ENCODE data around the gene GLYR1. TPM values are rescaled to one million over a fixed set of nuclear protein-coding genes. Genes with fewer than 3 reads are reported as not detected.

The GLYR1 gene
- total RNA-seq, 4 donors from 2014 or later, result 57.5 to 168 (median 66.9) TPM

DNA sequence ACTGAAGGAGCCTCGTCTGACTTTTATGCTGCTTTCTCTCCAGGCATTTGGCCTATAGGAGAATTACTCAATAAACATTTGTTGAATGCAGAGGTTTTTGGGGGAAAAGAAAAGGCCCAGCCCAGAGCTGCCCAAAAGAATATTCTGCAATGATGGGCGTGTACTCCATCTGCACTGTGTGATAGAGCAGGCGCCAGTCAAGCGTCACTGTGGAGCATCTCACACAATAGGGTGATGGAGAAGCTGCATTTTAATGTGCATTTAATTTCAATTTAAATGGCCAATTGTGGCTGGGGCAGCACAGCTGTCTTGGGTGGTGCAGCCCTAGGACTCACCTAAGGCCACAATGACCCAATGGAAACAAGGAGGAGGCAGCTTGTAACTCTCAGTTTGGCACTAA, 20.6 kb downstream of the GLYR1 start:
- Histone ChIP-seq H3K4me1 (no peaks in the 10 kb centered on the region), H3K27ac (no peak overlapping the region), H3K36me3 (peaks cover 0 to 100% (median 0%) of the 10 kb centered on the region in 3 donors), H3K4me3 (no peak overlapping the region), H3K9me3 (no peaks in the 10 kb centered on the region), H3K27me3 (no peaks in the 10 kb centered on the region)
- DNase-seq, result no peak
- no peak for TF ChIP-seq POLR2A (IDR thresholded peaks at IDR 0.05)
- TF ChIP-seq, protein P1, sequence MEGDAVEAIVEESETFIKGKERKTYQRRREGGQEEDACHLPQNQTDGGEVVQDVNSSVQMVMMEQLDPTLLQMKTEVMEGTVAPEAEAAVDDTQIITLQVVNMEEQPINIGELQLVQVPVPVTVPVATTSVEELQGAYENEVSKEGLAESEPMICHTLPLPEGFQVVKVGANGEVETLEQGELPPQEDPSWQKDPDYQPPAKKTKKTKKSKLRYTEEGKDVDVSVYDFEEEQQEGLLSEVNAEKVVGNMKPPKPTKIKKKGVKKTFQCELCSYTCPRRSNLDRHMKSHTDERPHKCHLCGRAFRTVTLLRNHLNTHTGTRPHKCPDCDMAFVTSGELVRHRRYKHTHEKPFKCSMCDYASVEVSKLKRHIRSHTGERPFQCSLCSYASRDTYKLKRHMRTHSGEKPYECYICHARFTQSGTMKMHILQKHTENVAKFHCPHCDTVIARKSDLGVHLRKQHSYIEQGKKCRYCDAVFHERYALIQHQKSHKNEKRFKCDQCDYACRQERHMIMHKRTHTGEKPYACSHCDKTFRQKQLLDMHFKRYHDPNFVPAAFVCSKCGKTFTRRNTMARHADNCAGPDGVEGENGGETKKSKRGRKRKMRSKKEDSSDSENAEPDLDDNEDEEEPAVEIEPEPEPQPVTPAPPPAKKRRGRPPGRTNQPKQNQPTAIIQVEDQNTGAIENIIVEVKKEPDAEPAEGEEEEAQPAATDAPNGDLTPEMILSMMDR (IDR thresholded peaks at IDR 0.05), result no peak

DNA sequence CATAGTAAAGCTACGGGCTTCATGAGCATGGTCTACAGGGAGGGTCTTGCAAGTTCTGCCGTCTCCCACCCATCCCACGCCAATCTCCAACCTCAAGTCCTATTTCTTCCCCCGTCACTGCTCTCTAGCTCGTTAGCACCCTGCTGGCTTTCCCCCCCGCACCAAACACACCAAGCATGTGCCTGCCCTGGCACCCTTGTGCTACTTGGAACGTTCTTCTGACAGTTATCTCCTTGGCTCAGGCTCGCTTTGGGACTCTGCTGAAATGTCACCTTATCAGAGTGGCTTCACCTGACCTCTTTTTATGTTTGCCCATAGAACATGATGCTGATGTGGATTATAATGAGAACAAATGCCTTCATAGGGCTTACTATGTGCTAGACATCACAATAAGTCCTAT, 21.9 kb downstream of the GLYR1 start:
- Histone ChIP-seq H3K36me3 (peaks cover 0 to 100% (median 0%) of the 10 kb centered on the region in 3 donors), H3K4me3 (no peak overlapping the region), H3K9me3 (no peaks in the 10 kb centered on the region), H3K4me1 (no peaks in the 10 kb centered on the region), H3K27ac (no peak overlapping the region), H3K27me3 (no peaks in the 10 kb centered on the region)
- TF ChIP-seq, protein P1 (IDR thresholded peaks at IDR 0.05), result no peak
- no peak for TF ChIP-seq POLR2A (IDR thresholded peaks at IDR 0.05)
- DNase-seq, result no peak

DNA sequence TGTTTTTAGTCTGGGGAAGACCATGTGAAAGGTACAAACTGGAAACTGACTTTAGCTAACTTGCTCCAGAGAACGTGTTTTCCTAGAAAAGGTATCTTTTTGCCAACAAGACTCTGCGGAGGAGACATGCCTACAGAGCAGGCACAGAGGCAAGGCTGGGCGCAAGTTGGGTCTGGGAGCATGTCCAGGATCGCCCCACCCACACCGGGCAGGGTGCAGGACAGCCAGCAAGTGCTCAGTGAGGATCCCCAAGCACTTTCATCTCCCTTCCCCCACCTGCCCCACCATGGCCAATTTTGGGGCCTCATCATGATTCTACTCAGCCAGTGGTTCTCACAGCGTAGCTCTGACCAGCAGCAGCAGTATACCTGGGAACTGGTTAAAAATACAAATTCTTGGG, 26.4 kb downstream of the GLYR1 start:
- TF ChIP-seq, protein P1 (IDR thresholded peaks at IDR 0.05), result no peak
- TF ChIP-seq POLR2A (IDR thresholded peaks at IDR 0.05), result no peak
- Histone ChIP-seq H3K9me3 (no peaks in the 10 kb centered on the region), H3K27me3 (no peaks in the 10 kb centered on the region), H3K4me1 (no peaks in the 10 kb centered on the region), H3K4me3 (no peak overlapping the region), H3K27ac (no peak overlapping the region), H3K36me3 (peaks cover 0 to 93% (median 5%) of the 10 kb centered on the region in 3 donors)
- DNase-seq, result no peak

DNA sequence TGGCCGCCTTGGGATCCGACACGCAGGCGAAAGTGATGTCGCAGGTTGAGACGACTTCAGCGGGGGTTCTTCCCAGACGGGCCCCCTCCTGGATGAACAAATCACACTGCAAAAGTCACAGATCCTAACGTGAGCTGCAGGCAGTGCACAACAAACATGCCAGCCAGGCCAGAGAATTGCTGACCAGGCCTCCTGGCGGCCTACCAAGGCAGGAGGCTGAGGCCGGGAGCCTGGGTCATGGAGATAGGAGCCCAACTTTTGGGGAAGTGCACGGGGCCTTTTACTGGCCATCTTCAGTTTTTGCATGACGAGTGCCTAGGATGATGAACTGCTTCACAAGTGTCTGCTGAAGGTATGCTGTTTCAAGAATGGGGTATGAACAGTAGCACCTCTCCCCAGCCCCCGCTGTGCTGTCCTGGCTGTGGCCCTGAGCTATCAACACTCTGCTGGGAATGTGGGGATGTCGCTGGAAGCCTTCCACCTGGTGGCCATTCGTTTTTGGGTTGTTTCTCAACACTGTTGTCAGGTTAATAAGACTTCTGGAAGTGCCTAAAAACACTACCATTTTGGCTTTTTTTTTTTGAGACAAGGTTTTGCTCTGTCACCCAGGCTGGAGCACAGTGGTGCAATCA, 32.4 kb downstream of the GLYR1 start:
- Histone ChIP-seq H3K4me3 (no peak overlapping the region), H3K27ac (peak overlapping the region in 1 of 4 donors; percentile 61), H3K27me3 (no peaks in the 10 kb centered on the region), H3K9me3 (no peaks in the 10 kb centered on the region), H3K4me1 (peaks cover 0 to 4% (median 0%) of the 10 kb centered on the region in 4 donors), H3K36me3 (peaks cover 0 to 89% (median 5%) of the 10 kb centered on the region in 3 donors)
- TF ChIP-seq POLR2A (IDR thresholded peaks at IDR 0.05), result no peak
- TF ChIP-seq, protein P1 (IDR thresholded peaks at IDR 0.05), result no peak
- DNase-seq, result no peak

DNA sequence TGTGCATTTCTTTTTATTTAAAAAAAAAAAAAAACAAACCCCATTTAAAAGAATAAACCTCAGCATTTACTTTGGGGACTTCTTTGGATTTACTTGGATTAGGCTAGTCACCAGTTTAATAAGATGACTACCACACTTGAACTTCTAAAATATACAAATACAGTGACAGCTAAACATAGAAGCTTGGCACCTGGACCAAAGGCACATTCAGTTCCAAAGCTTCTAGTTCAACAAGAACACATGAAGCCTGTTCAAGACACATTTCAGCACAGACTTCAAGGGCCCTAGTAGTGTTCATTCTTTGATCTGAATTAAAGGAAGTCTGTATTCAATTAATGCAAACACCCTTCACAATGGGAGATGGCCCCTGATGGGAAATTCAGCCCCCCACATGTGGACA, 33.0 kb downstream of the GLYR1 start:
- Histone ChIP-seq H3K27ac (peak overlapping the region in 1 of 4 donors; percentile 67), H3K27me3 (no peaks in the 10 kb centered on the region), H3K9me3 (no peaks in the 10 kb centered on the region), H3K4me1 (peaks cover 0 to 4% (median 0%) of the 10 kb centered on the region in 4 donors), H3K4me3 (no peak overlapping the region), H3K36me3 (peaks cover 0 to 89% (median 0%) of the 10 kb centered on the region in 3 donors)
- no peak for DNase-seq
- TF ChIP-seq, protein P1 (IDR thresholded peaks at IDR 0.05), result no peak
- no peak for TF ChIP-seq POLR2A (IDR thresholded peaks at IDR 0.05)

All from Peyer's patch (tissue), 4 donors.